ENCODE data around the gene FKBP1C. TPM values are rescaled to one million over a fixed set of nuclear protein-coding genes. Genes with fewer than 3 reads are reported as not detected.
"Not testable (repeated sequence)": the region's sequence is repeated elsewhere in the genome, so short reads cannot be mapped to it uniquely, and the experiment has no call there.

The FKBP1C gene
- total RNA-seq = 3.1 and 4.6 TPM in 2 replicates

DNA sequence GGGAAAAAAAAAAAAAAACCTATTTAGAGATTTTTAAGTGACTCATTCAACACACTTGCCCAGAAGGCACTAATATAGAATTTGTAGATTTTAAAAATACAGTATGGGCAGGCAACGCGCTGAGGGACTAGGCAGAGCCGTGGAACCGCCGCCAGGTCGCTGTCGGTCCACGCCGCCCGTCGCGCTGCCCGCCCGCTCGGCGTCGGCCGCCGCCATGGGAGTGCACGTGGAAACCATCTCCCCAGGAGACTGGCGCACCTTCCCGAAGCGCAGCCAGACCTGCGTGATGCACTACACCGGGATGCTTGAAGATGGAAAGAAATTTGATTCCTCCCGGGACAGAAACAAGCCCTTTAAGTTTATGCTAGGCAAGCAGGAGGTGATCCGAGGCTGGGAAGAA, at the start of gene FKBP1C:
Gene FKBP1C, plus strand, starts transcription at position 127 of the 400 bp plus-strand sequence.
- not testable (repeated sequence) for DNase-seq (ENCODE audit: low read depth in 2 of 2)

DNA sequence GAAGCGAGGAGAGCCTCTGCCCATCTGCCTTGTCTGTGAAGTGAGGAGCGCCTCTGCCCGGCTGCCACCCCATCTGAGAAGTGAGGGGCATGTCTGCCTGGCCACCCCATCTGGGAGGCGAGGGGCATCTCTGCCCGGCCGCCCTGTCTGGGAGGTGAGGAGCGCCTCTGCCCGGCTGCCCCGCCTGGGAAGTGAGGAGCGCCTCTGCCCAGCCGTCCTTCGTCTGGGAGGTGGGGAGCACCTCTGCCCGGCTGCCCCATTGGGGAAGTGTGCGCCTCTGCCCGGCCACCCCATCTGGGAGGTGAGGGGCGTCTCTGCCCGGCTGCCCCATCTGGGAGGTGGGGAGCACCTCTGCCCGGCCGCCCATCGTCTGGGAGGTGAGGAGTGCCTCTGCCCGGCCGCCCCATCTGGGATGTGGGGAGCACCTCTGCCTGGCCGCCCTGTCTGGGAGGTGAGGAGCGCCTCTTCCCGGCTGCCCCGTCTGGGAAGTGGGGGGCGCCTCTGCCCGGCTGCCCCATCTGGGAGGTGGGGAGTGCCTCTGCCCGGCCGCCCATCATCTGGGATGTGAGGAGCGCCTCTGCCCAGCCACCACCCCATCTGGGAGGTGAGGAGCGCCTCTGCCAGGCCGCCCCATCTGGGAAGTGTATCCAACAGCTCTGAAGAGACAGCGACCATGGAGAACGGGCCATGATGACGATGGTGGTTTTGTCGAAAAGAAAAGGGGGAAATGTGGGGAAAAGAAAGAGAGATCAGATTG, 47.0 kb upstream of the FKBP1C start:
- DNase-seq (ENCODE audit: low read depth in 2 of 2) = not testable (repeated sequence)

DNA sequence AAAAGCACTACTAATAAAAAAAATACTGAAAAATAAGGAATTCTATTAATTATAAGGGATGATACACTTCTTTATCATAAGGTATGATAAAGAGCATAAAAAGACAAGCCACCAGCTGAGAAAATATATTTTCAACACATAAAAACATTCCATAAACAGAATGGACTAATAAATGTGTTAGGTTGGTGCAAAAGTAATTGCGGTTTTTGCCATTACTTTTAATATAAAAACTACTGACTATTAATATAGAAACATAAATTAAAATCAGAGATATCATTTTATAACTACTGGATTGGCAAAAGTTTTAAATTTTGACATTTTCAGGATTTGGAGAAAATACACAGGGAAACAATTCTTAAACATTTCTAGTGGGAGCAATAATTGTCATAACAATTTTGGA, 37.1 kb upstream of the FKBP1C start:
- no peak for DNase-seq (ENCODE audit: low read depth in 2 of 2)

DNA sequence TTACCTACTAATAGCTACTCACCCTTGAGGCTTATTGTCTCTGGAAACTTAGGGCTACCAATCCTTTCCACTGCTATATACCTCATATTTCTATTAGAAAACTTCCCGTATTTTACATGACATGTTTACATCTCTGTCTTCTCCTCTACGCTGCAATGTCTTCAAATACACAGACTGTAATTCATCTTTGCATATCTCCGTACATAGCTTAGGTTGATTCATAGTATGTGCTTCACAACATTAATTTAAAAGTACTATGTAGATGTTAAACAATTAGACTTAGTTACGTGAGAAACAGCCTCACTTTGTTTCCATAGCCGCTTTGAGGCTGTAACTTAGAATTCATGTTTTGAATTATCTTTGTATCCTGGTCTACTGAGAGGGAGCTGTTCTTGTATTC, 35.1 kb upstream of the FKBP1C start:
- DNase-seq (ENCODE audit: low read depth in 2 of 2) = no peak

DNA sequence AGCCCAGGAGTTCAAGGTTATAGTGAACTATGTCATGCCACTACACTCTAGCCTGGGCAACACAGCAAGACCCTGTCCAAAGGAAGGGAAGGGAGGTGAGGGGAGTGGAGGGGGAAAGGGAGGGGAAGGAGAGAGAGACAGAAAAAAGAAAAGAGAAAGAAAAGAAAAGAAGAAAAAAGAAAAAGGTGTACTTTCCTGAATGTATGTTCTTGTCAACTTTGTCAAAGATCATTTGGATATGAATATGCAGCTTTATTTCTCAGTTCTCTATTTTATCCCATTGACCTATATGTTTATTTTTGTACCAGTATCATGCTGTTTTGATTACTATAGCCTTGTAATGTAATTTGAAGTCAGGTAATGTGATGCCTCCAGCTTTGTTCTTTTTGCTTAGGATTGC, 30.9 kb upstream of the FKBP1C start:
- DNase-seq (ENCODE audit: low read depth in 2 of 2) = no peak

DNA sequence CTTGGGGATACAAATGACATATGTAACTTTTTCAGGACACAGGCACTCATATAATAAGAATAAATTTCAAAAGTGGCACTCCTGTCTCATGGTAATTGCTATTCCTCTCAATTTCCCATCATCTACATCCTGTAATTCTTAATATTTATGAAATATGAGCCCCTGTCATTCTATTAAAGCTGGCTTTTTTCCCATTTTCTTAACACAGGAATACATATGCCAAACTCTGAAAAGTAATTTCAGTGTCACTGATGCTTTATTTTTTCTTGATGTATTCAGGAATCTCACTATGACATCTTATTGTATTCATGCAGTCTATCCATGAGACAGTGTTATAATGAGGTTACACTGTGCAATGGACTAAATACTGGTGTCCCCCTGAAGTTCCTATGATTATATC, 24.3 kb upstream of the FKBP1C start:
- DNase-seq (ENCODE audit: low read depth in 2 of 2) = no peak

DNA sequence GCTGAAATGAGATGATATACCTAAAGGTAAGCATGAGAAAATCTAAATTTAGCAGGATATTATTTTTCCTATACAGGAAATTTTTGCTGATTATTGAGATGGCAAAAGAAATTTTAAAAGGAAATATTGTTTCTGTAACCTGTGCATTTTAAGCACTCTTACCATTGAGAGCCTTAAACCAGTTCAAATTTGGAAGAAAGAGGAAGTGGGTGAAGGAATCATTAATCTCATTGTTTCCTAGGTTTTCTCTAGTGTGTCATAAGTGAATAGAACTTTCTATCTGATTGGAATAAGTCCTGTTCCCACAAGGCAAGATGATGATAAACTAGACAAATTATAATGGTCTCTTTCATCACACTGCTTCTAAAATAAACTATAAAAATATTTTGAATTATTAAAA, 22.4 kb upstream of the FKBP1C start:
- DNase-seq (ENCODE audit: low read depth in 2 of 2) = no peak

DNA sequence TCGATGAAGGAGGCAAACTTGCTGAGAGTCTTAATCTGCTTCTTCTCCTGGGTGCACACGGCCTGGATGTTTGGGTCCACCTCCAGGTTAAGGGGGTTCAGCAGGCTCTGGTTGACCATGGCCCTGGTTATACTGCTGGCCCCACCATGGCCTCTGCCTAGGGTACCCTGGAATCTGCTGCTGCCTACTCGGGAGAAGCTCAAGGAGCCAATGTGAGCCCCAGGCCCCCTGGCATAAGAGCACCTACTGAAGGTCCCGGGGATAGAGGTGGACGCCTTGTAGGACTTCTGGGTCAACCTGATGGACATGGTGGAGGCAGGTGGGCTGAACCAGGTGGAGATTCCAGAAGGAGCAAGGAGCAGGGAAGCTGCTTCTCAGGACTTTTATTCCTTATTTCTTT, 17.9 kb upstream of the FKBP1C start:
- DNase-seq (ENCODE audit: low read depth in 2 of 2) = no peak

DNA sequence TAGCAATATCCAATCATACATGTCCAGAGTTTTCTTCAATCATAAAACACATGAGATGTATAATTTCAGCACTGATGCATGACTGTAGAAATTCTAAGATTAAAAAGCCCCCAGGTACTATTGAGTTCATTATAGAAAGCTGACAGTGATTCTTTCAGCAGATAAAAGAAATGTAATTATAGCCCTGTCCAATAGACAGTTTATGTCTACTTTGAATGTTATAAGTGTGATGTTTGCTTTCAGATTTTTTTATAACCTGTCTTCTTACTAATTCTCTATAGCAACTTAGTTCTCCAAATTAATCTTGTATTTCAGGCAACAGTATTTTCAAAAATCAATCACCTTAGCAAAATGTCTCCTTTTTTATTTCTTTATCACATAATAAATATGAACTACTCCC, 13.5 kb upstream of the FKBP1C start:
- no peak for DNase-seq (ENCODE audit: low read depth in 2 of 2)

DNA sequence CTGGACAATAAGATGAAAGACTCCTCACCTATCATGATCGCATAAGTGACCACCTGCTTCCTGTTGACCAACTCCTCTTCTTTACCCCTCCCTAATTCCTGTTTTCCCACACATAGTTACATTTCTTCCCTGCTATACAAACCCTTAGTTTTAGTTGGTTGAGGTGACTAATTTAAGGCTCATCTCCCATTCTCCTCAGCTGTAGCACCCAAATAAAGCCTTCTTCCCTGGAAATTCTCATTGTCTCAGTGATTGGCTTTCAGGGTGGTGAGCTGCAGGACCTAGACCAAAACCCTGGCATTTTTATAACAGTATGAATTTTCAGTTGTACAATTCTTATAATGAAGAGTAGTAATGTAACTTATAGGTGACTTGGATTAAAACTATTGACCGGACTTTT, 2.1 kb downstream of the FKBP1C start:
- no peak for DNase-seq (ENCODE audit: low read depth in 2 of 2)

DNA sequence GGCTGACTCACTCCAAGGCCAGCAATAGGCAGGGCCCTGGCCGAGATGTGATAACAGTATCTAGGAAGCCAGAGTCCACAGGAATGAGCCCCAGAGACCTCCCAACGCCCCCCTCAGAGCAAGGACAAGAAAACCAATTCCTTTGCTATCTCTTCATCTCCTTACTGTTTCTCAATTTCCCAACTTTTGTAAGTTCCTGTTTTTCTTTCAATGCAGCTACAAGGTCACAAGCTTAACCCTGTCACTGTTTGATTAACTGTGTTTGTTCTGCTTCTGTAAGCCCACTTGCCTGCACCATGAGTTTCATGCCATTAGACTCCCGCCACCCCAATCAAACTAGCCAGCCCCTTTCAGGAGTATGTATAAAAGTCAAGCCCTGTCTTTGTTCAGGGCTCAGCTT, 3.5 kb downstream of the FKBP1C start:
- no peak for DNase-seq (ENCODE audit: low read depth in 2 of 2)

DNA sequence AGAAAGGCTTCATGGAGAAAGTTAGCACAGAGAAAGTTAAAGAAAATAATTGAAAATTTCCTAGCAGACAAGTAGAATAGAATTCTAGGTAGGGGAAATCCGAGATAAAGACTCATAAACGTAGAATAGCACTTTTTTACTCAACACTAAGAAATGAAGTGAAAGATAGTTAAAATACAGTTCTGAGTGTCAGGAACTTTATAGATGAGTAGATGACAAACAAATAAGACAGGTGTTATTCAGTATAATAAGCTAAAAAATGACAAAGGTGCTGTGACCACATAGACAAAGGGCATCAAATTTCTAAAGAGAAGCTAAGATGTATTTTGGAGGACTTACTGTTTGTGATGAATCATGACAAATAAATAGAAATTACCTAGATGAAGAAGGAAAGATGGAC, 12.9 kb downstream of the FKBP1C start:
- DNase-seq (ENCODE audit: low read depth in 2 of 2) = no peak

DNA sequence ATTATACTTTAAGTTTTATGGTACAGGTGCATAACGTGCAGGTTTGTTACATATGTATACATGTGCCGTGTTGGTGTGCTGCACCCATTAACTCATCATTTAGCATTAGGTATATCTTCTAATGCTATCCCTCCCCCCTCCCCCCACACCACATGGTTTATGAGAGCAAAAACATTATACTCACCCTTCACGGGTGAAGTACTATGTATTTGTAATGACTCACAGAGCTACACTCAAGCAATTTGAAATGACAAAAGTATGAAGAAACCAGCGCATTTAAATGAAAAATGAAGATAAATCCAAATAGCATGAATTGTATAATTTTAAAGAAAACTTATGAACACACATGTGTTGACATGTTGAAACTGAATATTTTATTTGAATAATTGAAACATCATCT, 14.7 kb downstream of the FKBP1C start:
- DNase-seq (ENCODE audit: low read depth in 2 of 2) = not testable (repeated sequence)

DNA sequence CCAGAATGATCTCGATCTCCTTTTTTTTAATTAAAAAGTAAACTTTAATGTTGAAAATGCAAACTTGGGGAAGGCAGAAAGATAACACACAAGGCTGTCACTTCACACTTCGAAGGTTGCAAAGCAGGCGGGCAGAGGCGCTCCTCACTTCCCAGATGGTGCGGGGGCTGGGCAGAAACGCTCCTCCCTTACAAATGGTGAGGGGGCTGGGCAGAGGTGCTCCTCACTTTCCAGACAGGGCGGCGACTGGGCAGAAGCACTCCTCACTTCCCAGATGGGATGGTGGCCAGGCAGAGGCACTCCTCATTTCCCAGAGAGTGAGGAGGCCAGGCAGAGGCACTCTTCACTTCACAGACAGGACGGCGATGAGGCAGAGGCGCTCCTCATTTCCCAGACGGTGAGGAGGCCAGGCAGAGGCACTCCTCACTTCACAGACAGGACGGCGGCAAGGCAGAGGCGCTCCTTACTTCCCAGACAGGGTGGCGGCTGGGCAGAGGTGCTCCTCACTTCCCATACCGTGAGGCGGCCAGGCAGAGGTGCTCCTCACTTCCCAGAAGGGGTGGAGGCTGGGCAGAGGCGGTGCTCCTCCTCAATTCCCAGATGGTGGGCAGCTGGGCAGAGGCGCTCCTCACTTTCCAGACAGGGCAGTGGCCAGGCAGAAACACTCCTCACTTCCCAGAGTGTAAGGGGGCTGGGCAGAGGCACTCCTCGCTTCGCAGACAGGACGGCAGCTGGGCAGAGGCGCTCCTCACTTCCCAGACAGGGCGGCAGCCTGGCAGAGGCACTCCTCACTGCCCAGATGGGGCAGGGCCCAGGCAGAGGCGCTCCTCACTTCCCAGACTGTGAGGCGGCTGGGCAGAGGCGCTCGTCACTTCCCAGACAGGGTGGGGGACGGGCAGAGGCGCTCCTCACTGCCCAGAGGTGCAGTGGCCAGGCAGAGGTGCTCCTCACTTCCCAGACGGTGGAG, 16.9 kb downstream of the FKBP1C start:
- DNase-seq (ENCODE audit: low read depth in 2 of 2) = not testable (repeated sequence)

DNA sequence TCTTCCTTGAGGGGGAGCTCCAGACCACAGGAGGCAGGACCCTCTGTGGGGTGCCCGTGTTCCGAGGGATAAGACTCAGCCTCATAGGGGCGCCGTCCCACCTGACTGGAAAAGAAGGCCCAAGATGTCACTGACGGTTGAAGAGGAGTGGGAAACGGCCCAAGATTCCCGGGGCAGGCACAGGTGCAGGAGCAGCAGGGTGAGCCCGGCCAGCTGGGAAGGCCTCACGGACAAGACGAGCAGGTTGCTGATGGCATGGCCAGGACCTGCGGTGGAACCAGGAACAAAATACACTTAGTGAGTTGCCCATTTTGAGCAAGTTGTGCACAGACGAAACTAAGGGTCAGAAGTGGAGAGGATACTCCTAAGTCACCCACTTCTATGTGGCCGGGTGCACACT, 18.8 kb downstream of the FKBP1C start:
- DNase-seq (ENCODE audit: low read depth in 2 of 2) = not testable (repeated sequence)

DNA sequence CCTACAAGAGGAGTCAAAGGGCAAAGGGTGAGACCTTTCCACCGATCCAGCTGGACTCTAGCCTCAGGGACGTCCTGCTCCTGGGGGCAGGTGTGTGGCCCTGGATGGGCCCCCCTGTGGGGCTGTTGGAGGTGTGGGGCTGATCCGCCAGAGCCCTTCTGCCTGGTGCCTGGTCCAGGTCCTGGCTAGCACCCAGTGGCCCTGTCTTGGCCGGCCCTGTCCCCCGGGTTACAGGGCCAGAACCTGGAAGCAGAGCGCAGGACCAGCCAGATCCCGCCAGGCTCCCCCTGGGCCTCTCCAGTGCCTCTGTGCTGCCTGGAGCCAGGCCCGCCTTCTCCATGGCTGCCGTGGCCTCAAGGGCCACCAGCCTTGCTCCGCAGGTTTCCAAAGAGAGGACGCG, 19.2 kb downstream of the FKBP1C start:
- DNase-seq (ENCODE audit: low read depth in 2 of 2) = not testable (repeated sequence)

DNA sequence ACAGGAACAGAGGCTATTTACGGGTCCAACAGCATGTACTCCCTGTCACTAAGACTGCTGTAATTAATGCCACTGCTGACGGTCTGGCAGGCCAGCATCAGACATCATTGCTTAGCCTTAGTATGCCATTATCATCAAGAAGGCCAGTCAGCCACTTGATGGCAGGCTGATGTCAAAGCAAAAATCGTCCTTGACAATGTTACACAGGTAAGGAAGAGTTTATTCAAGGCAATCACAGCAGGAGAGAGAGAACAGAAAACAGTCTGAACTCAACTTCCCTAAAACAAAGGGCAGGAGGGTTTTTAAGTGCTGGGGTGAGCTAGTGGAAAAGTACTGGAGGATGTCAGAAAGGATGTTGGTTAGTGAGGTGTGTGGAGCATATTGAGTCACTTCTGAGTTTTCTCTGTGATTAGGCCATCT, 25.1 kb downstream of the FKBP1C start:
- no peak for DNase-seq (ENCODE audit: low read depth in 2 of 2)

DNA sequence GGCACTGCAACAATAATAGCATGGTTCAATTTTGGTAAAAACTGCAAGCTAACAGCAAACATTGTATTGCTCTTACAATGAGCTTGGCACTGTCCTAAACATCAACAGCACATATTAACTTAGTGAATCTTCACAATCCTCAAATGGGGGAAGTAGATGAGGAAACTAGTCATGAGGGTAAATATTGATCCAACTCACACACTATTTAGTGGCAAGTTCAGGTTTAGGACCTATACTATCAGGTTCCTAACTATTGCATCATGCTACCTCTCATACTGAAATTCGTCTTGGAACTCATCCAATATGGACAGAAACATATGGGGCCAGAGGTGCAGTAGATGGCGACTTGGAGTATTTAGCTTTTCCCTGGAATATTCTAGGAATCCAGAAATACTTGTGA, 34.2 kb downstream of the FKBP1C start:
- no peak for DNase-seq (ENCODE audit: low read depth in 2 of 2)

DNA sequence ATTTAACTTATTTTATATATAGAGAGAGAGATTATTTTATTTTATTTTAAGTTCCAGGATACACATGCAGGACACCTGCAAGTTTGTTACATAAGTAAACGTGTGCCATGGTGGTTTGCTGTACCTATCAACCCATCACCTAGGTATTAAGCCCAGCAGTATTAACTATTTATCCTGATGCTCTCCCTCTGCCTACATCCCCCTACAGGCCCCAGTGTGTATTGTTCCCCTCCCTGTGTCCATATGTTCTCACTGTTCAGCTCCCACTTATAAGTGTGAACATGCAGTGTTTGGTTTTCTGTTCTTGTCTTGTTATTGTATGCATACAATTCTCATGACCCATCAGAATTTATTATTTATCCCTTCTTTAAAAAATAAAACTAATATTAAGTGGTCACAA, 34.6 kb downstream of the FKBP1C start:
- no peak for DNase-seq (ENCODE audit: low read depth in 2 of 2)

DNA sequence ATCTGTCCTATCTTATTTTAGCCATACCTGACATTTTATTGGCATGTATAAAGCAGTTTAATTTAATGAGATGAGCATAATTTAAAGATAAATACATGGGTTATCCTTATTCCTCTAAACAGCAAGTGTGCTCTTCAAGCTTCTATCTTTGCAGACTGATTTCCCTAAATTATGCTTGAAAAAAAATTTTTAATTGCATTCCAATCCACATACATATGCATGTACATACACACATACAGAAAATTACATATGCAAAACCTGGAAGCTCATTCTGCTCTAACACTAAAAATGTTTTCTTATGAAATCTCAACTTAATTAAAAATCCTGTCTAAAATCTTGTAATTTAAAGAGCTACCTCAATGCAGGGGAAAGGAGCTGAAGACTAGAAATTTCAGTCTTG, 35.3 kb downstream of the FKBP1C start:
- DNase-seq (ENCODE audit: low read depth in 2 of 2) = no peak

DNA sequence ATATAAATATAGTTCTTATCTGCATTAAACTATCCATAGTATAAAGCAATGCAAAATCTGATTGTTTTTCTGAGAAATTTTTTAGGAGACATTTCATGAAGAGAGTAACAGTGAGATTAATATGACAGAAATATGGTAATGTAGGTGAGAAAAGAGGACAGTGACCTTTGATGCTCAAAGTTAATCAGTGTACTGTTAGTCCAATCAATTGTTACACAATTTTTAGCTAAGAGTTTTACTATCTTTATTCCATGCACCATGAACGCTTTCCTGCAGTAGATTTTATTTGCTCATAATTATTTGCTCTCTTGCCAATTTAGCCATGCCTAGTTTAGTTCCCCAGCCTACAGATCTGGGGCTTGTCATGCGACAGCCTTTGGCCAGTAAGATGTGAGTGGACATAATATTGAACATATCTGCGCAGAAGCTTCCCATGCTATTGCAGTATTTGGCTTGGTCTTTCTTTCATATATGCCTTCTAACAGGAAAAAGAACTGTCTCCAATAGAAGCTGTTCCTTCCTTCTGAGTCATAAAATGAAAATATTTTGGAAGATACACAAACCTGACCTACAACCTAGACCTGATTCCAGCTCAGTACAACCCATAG, 38.7 kb downstream of the FKBP1C start:
- no peak for DNase-seq (ENCODE audit: low read depth in 2 of 2)

DNA sequence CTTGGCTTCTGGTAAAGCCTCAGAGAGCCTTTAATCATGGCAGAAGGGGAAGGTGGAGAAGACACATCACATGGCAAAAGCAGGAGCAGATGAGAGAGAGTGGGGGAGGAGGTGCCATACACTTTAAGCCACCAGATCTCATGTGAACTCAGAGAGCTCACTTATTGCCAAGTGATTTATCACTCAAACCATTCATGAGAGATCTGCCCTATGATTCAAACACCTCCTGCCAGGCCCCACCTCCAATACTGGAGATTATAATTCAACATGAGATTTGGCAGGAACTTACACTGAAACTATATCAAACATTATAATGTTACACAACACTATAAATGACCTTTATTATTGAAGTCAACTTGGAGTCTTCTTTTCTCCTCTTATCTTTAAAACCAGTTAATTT, 47.9 kb downstream of the FKBP1C start:
- DNase-seq (ENCODE audit: low read depth in 2 of 2) = no peak

All from dermis microvascular lymphatic vessel endothelial cell (primary cell).